Activated CD4-positive, alpha-beta T cell treated with anti-CD3 and anti-CD28 coated beads, Interleukin-2, amount 10 ng/mL, durations not matched to agents 24 days and 14 days (primary cell): ENCODE data around the gene COG7. TPM values are rescaled to one million over a fixed set of nuclear protein-coding genes. Genes with fewer than 3 reads are reported as not detected.
"Not testable (repeated sequence)": the region's sequence is repeated elsewhere in the genome, so short reads cannot be mapped to it uniquely, and the experiment has no call there.

ENCODE experiments used
- DNase-seq: peaks from one replicate; pipeline ENCODE4 v3.0.0; 2022
- H3K27ac Mint-ChIP-seq: one replicate; pipeline ENCODE4 v1.8.0; 2022; ENCODE audit warnings: mild to moderate bottlenecking, mixed read lengths
- H3K27me3 Mint-ChIP-seq: one replicate; pipeline ENCODE4 v1.8.0; 2022; ENCODE audit warnings: mixed read lengths
- H3K36me3 Mint-ChIP-seq: one replicate; pipeline ENCODE4 v1.8.0; 2022; ENCODE audit warnings: low read depth, mild to moderate bottlenecking, mixed read lengths
- H3K4me1 Mint-ChIP-seq: one replicate; pipeline ENCODE4 v1.8.0; 2021; ENCODE audit warnings: mixed read lengths
- H3K4me3 Mint-ChIP-seq: one replicate; pipeline ENCODE4 v1.8.0; 2022; ENCODE audit warnings: mild to moderate bottlenecking, moderate library complexity, mixed read lengths
- H3K9me3 Mint-ChIP-seq: one replicate; pipeline ENCODE4 v1.8.0; 2021; ENCODE audit warnings: mixed read lengths
- intact Hi-C: fragments of 100-400 bp; cut with micrococcal nuclease; formaldehyde crosslinking; loops from one replicate; pipeline ENCODE4 v1.15.1; 2023
- total RNA-seq: library from RNA; stranded (reverse); gene quantifications from 2 replicates; pipeline ENCODE4 v1.2.3, GENCODE V29; 2022

The COG7 gene
- total RNA-seq, 1 donor from 2014 or later = 25.6 TPM

- H3K9me3 Mint-ChIP-seq = no peaks in the 10 kb centered on the region
- no peak overlapping the region for H3K27ac Mint-ChIP-seq
- intact Hi-C loops = no loop called here
- no peaks in the 10 kb centered on the region for H3K27me3 Mint-ChIP-seq
- DNase-seq = no peak
- H3K36me3 Mint-ChIP-seq = peaks cover 70% of the 10 kb centered on the region
- no peaks in the 10 kb centered on the region for H3K4me1 Mint-ChIP-seq
- no peak overlapping the region for H3K4me3 Mint-ChIP-seq
Observed at GRCh38 chr16:23485841-23486240, 32.9 kb upstream of the COG7 start.

- no peak overlapping the region for H3K4me3 Mint-ChIP-seq
- DNase-seq = no peak
- intact Hi-C loops = no loop called here
- H3K36me3 Mint-ChIP-seq = peaks cover 68% of the 10 kb centered on the region
- H3K27ac Mint-ChIP-seq = no peak overlapping the region
- no peaks in the 10 kb centered on the region for H3K9me3 Mint-ChIP-seq
- no peaks in the 10 kb centered on the region for H3K27me3 Mint-ChIP-seq
- H3K4me1 Mint-ChIP-seq = no peaks in the 10 kb centered on the region
Observed at GRCh38 chr16:23485257-23485614, 32.2 kb upstream of the COG7 start.

- H3K4me3 Mint-ChIP-seq = no peak overlapping the region
- H3K27me3 Mint-ChIP-seq = no peaks in the 10 kb centered on the region
- no peak overlapping the region for H3K27ac Mint-ChIP-seq
- H3K36me3 Mint-ChIP-seq = peaks cover 68% of the 10 kb centered on the region
- no peak for DNase-seq
- H3K4me1 Mint-ChIP-seq = no peaks in the 10 kb centered on the region
- intact Hi-C loops = no loop called here
- no peaks in the 10 kb centered on the region for H3K9me3 Mint-ChIP-seq
Observed at GRCh38 chr16:23484510-23485256, 31.7 kb upstream of the COG7 start.

GRCh38 chr16:23483492-23483891, 30.5 kb upstream of the COG7 start:
- H3K9me3 Mint-ChIP-seq, DNase-seq: not testable (repeated sequence)

GRCh38 chr16:23482778-23483177, 29.8 kb upstream of the COG7 start:
- intact Hi-C loops = no loop called here
- Mint-ChIP-seq H3K27me3 (no peaks in the 10 kb centered on the region), H3K4me3 (no peak overlapping the region), H3K27ac (no peak overlapping the region), H3K9me3 (no peaks in the 10 kb centered on the region), H3K36me3 (peaks cover 71% of the 10 kb centered on the region), H3K4me1 (no peaks in the 10 kb centered on the region)
- no peak for DNase-seq

More at GRCh38 chr16:23483492-23483891, 30.5 kb upstream of the COG7 start:
- H3K27me3 Mint-ChIP-seq, intact Hi-C loops, H3K4me1 Mint-ChIP-seq, H3K4me3 Mint-ChIP-seq, H3K27ac Mint-ChIP-seq: not testable (repeated sequence)
- peaks cover 74% of the 10 kb centered on the region for H3K36me3 Mint-ChIP-seq

GRCh38 chr16:23480257-23480656, 27.3 kb upstream of the COG7 start:
- Mint-ChIP-seq H3K4me3 (no peak overlapping the region), H3K9me3 (no peaks in the 10 kb centered on the region), H3K36me3 (peaks cover 66% of the 10 kb centered on the region), H3K27ac (no peak overlapping the region), H3K4me1 (no peaks in the 10 kb centered on the region), H3K27me3 (no peaks in the 10 kb centered on the region)
- intact Hi-C loops = no loop called here
- DNase-seq = no peak

GRCh38 chr16:23479138-23479537, 26.1 kb upstream of the COG7 start:
- no peak for DNase-seq
- intact Hi-C loops = no loop called here
- H3K9me3 Mint-ChIP-seq = no peaks in the 10 kb centered on the region
- no peaks in the 10 kb centered on the region for H3K27me3 Mint-ChIP-seq
- H3K4me3 Mint-ChIP-seq = no peak overlapping the region
- H3K4me1 Mint-ChIP-seq = no peaks in the 10 kb centered on the region
- no peak overlapping the region for H3K27ac Mint-ChIP-seq
- H3K36me3 Mint-ChIP-seq = peaks cover 62% of the 10 kb centered on the region

- intact Hi-C loops = no loop called here
- H3K36me3 Mint-ChIP-seq = peaks cover 64% of the 10 kb centered on the region
- no peak overlapping the region for H3K4me3 Mint-ChIP-seq
- DNase-seq = no peak
- H3K4me1 Mint-ChIP-seq = no peaks in the 10 kb centered on the region
- no peaks in the 10 kb centered on the region for H3K27me3 Mint-ChIP-seq
- H3K9me3 Mint-ChIP-seq = no peaks in the 10 kb centered on the region
- no peak overlapping the region for H3K27ac Mint-ChIP-seq
Observed at GRCh38 chr16:23478566-23478965, 25.6 kb upstream of the COG7 start.

GRCh38 chr16:23476289-23476688, 23.3 kb upstream of the COG7 start:
- no peaks in the 10 kb centered on the region for H3K9me3 Mint-ChIP-seq
- intact Hi-C loops = no loop called here
- no peaks in the 10 kb centered on the region for H3K27me3 Mint-ChIP-seq
- H3K36me3 Mint-ChIP-seq = peaks cover 50% of the 10 kb centered on the region
- H3K27ac Mint-ChIP-seq = no peak overlapping the region
- DNase-seq = no peak
- H3K4me1 Mint-ChIP-seq = no peaks in the 10 kb centered on the region
- no peak overlapping the region for H3K4me3 Mint-ChIP-seq

- intact Hi-C loops = no loop called here
- peak overlapping the region; percentile 45 for H3K27ac Mint-ChIP-seq
Observed at GRCh38 chr16:23469814-23470213, 16.8 kb upstream of the COG7 start.

GRCh38 chr16:23466162-23466885, 13.3 kb upstream of the COG7 start:
- Mint-ChIP-seq H3K36me3 (peaks cover 33% of the 10 kb centered on the region), H3K27ac (no peak overlapping the region), H3K9me3 (no peaks in the 10 kb centered on the region), H3K4me3 (no peak overlapping the region), H3K27me3 (no peaks in the 10 kb centered on the region), H3K4me1 (no peaks in the 10 kb centered on the region)
- intact Hi-C loops = no loop called here
- no peak for DNase-seq

More at GRCh38 chr16:23469814-23470213, 16.8 kb upstream of the COG7 start:
- no peak overlapping the region for H3K4me3 Mint-ChIP-seq
- no peaks in the 10 kb centered on the region for H3K4me1 Mint-ChIP-seq
- H3K36me3 Mint-ChIP-seq = peaks cover 41% of the 10 kb centered on the region
- no peaks in the 10 kb centered on the region for H3K9me3 Mint-ChIP-seq
- no peak for DNase-seq
- H3K27me3 Mint-ChIP-seq = no peaks in the 10 kb centered on the region

GRCh38 chr16:23465179-23465578, 12.2 kb upstream of the COG7 start:
- H3K9me3 Mint-ChIP-seq = no peaks in the 10 kb centered on the region
- no peaks in the 10 kb centered on the region for H3K4me1 Mint-ChIP-seq
- intact Hi-C loops = no loop called here
- no peaks in the 10 kb centered on the region for H3K27me3 Mint-ChIP-seq
- DNase-seq = no peak
- peaks cover 29% of the 10 kb centered on the region for H3K36me3 Mint-ChIP-seq
- no peak overlapping the region for H3K4me3 Mint-ChIP-seq
- H3K27ac Mint-ChIP-seq = no peak overlapping the region

GRCh38 chr16:23464196-23464595, 11.2 kb upstream of the COG7 start:
- no peak overlapping the region for H3K4me3 Mint-ChIP-seq
- H3K9me3 Mint-ChIP-seq = no peaks in the 10 kb centered on the region
- H3K36me3 Mint-ChIP-seq = peaks cover 19% of the 10 kb centered on the region
- H3K4me1 Mint-ChIP-seq = no peaks in the 10 kb centered on the region
- DNase-seq = no peak
- intact Hi-C loops = no loop called here
- no peak overlapping the region for H3K27ac Mint-ChIP-seq
- H3K27me3 Mint-ChIP-seq = no peaks in the 10 kb centered on the region

- H3K4me3 Mint-ChIP-seq, H3K4me1 Mint-ChIP-seq, H3K27ac Mint-ChIP-seq, DNase-seq, H3K9me3 Mint-ChIP-seq, H3K27me3 Mint-ChIP-seq, intact Hi-C loops: not testable (repeated sequence)
- peaks cover 14% of the 10 kb centered on the region for H3K36me3 Mint-ChIP-seq
Observed at GRCh38 chr16:23462994-23463393, 10.0 kb upstream of the COG7 start.
